ENCODE measurements around the gene CNN1. TPM values are rescaled to one million over a fixed set of nuclear protein-coding genes. Genes with fewer than 3 reads are reported as not detected.
A peak's percentile ranks its signal among the peaks of the same experiment; 100 is the strongest.

Gene CNN1
- total and polyA plus RNA-seq, 2 of the 8 experiments (the other 6 are each of a cell fraction or from before 2014, with no cell fraction given), result 29.8 to 50.8 TPM

DNA sequence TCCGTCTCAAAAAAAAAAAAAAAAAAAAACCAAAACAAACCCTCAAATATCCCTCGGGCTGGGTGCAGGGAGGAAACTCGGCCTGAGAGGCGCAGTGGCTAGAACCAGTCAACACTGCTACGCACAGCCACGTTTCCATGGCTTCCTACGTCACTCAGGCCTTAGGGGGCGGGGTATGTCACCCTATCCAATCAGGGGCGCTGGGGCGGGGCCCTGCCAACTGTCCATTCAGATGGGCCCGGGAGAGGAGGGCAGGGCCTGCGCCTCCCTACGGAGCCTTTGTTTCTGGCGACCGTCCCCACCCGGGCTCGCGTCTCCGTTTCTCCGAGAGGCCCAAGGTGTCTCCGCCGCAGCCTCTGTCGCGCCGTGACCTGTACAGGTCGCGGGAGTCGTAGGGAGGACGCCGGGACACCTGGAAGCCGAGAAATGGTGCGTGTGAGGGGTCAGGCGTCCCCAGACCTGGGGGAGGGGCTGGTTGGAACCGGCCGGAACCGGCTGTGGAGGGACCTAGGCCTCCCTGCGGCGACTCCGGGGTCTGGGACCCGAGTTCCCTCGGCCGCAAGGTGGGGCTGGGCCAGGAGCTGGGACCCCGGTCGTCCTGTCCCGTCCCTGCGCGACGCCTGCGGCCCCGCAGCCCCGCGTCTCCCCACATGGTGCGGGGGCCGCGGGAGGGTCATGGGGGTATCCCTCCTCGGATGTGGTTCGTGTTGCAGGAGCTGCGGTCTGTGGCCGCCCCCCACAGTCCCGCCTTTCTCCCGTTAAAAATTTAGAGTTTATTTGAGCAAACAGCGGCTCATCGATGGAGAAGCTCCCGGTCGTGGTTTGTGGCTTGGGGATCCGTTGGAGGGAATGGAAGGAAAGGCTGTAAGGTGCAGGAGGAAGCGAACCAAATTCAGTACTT is 58.8 kb downstream of the CNN1 start, which contains the start of gene ZNF627:
Gene ZNF627, plus strand, starts transcription at position 282 of the 901 bp plus-strand sequence. Its CDS starts 145 bp downstream, at position 427.
- Histone ChIP-seq H3K79me1 (ENCODE audit: low read depth, low read length) (peaks cover 2% of the 10 kb centered on the region), H3K23me2 (ENCODE audit: low read depth, low read length) (no peaks in the 10 kb centered on the region; the same call in 1 of the 2 replicates), H4K91ac (replicated peaks; ENCODE audit: insufficient read length, low read length) (peak within 1 kb of the TSS; percentile 99), H4K8ac (ENCODE audit: extremely low read depth, insufficient read depth, low read length) (peak within 1 kb of the TSS; percentile 100), H3K27me3 (replicated peaks in 1 of 4; ENCODE audit: control insufficient read depth in 3 of 4, extremely low read depth in 1 of 4, insufficient read depth in 3 of 4, low read length in 3 of 4) (no peaks in the 10 kb centered on the region), H3K23ac (ENCODE audit: insufficient read length) (no peak within 1 kb of the TSS), H2BK120ac (replicated peaks; ENCODE audit: low read depth, low read length) (no peak within 1 kb of the TSS), H3K9me3 (ENCODE audit: insufficient read depth in 2 of 2, low read depth in 1 of 2, low read length in 1 of 2) (no peaks in the 10 kb centered on the region), H2BK12ac (ENCODE audit: low read depth, low read length) (peak within 1 kb of the TSS; percentile 97), H3K56ac (replicated peaks; ENCODE audit: insufficient read length, low read depth, low read length) (peak within 1 kb of the TSS; percentile 98), H3K4me2 (ENCODE audit: insufficient read depth in 1 of 2, low read depth in 2 of 2, low read length in 2 of 2) (peak within 1 kb of the TSS; percentile 59 to 66), H2AFZ (ENCODE audit: low read length) (no peak within 1 kb of the TSS), H2BK20ac (ENCODE audit: low read length) (no peak within 1 kb of the TSS), H2AK5ac (ENCODE audit: low read depth, low read length) (0 out of 2 replicates have a peak within 1 kb of the TSS, but pooled peaks have one; percentile 32), H2BK15ac (ENCODE audit: low read length) (peak within 1 kb of the TSS; percentile 99), H3K14ac (ENCODE audit: insufficient read length) (no peak within 1 kb of the TSS), H3K18ac (ENCODE audit: extremely low read depth, low read length) (peak within 1 kb of the TSS; percentile 100), H3K4me1 (replicated peaks in 1 of 4; ENCODE audit: control insufficient read depth in 3 of 4, insufficient read depth in 4 of 4, low read length in 3 of 4) (peaks cover 0 to 6% (median 3%) of the 10 kb centered on the region in 4 experiments; a peak in 3 of 7 replicates), H3K36me3 (ENCODE audit: control insufficient read depth in 2 of 4, insufficient read depth in 4 of 4, low read length in 3 of 4) (peaks cover 0 to 8% (median 0%) of the 10 kb centered on the region in 4 experiments; a peak in 2 of 8 replicates), H3K4ac (replicated peaks; ENCODE audit: insufficient read length, low read depth, low read length) (no peak within 1 kb of the TSS), H3K79me2 (ENCODE audit: control insufficient read depth in 1 of 2, insufficient read depth in 2 of 2, low read length in 2 of 2) (peaks cover 6 to 44% of the 10 kb centered on the region in 2 experiments; a peak in 3 of 4 replicates), H3K4me3 (ENCODE audit: extremely low read depth in 1 of 4, insufficient read depth in 2 of 4, low read depth in 3 of 4, low read length in 4 of 4) (peak within 1 kb of the TSS; percentile 80 to 97 (median 85)), H2BK5ac (ENCODE audit: low read depth, low read length) (peak within 1 kb of the TSS; percentile 100), H3K27ac (ENCODE audit: low read depth, low read length) (peak within 1 kb of the TSS; percentile 100), H4K5ac (ENCODE audit: insufficient read length, low read depth, low read length) (peak within 1 kb of the TSS; percentile 98), H4K20me1 (replicated peaks in 1 of 2; ENCODE audit: control insufficient read depth in 1 of 2, insufficient read depth in 2 of 2, low read length in 2 of 2) (peaks cover 0 to 5% of the 10 kb centered on the region in 2 experiments), H3K9ac (replicated peaks in 1 of 4; ENCODE audit: extremely low read depth in 1 of 4, low read depth in 3 of 4, low read length in 3 of 4) (peak within 1 kb of the TSS; percentile 96 to 99 (median 99))
- peak; percentile 93 to 98 for DNase-seq (ENCODE audit: low read depth in 1 of 2, low spot score in 2 of 2)
- ChIA-PET POLR2A (ENCODE audit: partially characterized antibody) (interaction anchor here (0.5 to 1.8 kb wide), 28 partner anchors 8 to 1200 kb away, joined by 3 to 16 read pairs (median 4); partner anchors contain the start of genes ACP5, ECSIT, ELOF1 and ZNF439), CTCF (ENCODE audit: partially characterized antibody) (interaction anchor here (0.9 to 1.1 kb wide), 2 partner anchors 9 to 26 kb away, joined by 4 read pairs; no protein-coding TSS in a partner anchor)
- 3% methylated on average over 36 of the region's 67 CpGs; no CpG with 5 or more reads in 1 of the 2 experiments for WGBS, 2 experiments (ENCODE audit: extremely low coverage in 1 of 2, insufficient coverage in 1 of 2, insufficient read length in 1 of 2, insufficient replicate concordance in 2 of 2, low coverage in 1 of 2, low lambda C conversion rate in 2 of 2, missing lambda C conversion rate in 1 of 2)
- FAIRE-seq, result peak; percentile 70
- TF ChIP-seq EGR1 (IDR thresholded peaks at IDR 0.05; ENCODE audit: borderline replicate concordance, low read depth, low read length) (0 out of 2 replicates have a peak, but pooled peaks have one; percentile 23), RAD21 (IDR thresholded peaks at IDR 0.05 in 1 of 2, conservative IDR thresholded peaks at IDR 0.05 in 1 of 2; ENCODE audit: low read depth in 2 of 2, low read length in 2 of 2) (0 out of 4 replicates have a peak, but pooled peaks of 1 of the 2 experiments have one; percentile 9), TAF1 (IDR thresholded peaks at IDR 0.05; ENCODE audit: low read depth, low read length) (peak; percentile 94), HDAC2 (IDR thresholded peaks at IDR 0.05; ENCODE audit: borderline replicate concordance in 1 of 2, low read depth in 2 of 2, low read length in 2 of 2) (no peak), POLR2A (IDR thresholded peaks at IDR 0.05; ENCODE audit: control extremely low read depth in 1 of 2, low read depth in 2 of 2, low read length in 2 of 2) (peak; percentile 92 to 98), SP1 (IDR thresholded peaks at IDR 0.05; ENCODE audit: low read depth, low read length) (peak; percentile 78; the same call in 1 of the 2 replicates)
- TF ChIP-seq, protein P1, sequence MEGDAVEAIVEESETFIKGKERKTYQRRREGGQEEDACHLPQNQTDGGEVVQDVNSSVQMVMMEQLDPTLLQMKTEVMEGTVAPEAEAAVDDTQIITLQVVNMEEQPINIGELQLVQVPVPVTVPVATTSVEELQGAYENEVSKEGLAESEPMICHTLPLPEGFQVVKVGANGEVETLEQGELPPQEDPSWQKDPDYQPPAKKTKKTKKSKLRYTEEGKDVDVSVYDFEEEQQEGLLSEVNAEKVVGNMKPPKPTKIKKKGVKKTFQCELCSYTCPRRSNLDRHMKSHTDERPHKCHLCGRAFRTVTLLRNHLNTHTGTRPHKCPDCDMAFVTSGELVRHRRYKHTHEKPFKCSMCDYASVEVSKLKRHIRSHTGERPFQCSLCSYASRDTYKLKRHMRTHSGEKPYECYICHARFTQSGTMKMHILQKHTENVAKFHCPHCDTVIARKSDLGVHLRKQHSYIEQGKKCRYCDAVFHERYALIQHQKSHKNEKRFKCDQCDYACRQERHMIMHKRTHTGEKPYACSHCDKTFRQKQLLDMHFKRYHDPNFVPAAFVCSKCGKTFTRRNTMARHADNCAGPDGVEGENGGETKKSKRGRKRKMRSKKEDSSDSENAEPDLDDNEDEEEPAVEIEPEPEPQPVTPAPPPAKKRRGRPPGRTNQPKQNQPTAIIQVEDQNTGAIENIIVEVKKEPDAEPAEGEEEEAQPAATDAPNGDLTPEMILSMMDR (IDR thresholded peaks at IDR 0.05; ENCODE audit: control extremely low read depth in 1 of 3, insufficient read depth in 1 of 3, low read depth in 1 of 3, low read length in 3 of 3), result peak; percentile 12 to 29 (median 20); a peak in 3 of 4 replicates
